HG03066 (cell line): ENCODE results near the gene RAB3A.
A peak's percentile ranks its signal among the peaks of the same experiment; 100 is the strongest.

ENCODE experiments used
- ATAC-seq: cut with Tn5 transposase; IDR thresholded peaks from one replicate; pipeline ENCODE4 v1.9.1; 2021; ENCODE audit warnings: low read depth; ENCODE audit not compliant: unreplicated experiment

RAB3A gene, protein sequence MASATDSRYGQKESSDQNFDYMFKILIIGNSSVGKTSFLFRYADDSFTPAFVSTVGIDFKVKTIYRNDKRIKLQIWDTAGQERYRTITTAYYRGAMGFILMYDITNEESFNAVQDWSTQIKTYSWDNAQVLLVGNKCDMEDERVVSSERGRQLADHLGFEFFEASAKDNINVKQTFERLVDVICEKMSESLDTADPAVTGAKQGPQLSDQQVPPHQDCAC

DNA sequence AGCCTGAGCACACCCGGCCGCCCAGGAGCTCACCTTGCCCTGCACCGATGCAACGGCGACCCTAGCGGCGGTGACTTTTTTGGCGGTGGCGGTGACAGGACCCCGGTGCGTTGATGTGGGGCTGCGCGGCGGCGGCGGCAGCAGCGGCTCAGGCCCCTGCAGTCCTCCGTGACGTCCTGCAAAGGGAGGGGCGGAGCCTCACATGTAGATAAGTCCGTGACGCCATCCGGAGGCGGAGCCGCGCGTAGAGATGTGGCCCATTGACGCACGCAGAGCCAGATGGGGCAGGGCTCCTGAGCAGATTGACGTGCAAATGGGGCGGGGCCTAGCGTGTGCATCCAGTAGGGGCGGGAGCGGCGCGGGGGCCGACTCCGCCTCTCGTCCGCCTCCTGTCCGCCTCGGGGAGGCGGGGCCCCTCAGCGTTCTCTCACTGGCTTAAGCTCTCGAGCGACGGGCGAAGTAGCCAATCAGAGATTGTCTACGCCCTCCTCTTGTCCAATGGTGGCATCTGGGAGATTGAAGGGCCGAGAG is at the start of gene RAB3A:
RAB3A (minus strand) TSS at position 180 of the 531 bp plus-strand sequence. CDS start 1,302 bp downstream, outside the sequence.
- peak; percentile 86 for ATAC-seq

- ATAC-seq = no peak
Observed at GRCh38 chr19:18253130-18253529, 49.3 kb upstream of the RAB3A start.

DNA sequence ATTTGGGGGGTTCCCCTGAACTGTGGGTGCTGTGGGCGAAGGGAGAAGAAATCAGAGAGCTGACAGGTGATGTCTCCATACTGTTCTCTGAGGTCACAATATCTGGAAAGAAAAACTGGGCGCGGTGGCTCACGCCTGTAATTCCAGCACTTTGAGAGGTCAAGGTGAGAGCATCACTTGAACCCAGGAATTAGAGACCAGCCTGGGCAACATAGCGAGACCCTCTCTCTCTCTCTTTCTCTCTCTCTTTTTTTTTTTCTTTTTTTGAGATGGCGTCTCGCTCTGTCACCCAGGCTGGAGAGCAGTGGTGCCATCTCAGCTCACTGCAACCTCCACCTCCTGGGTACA is 48.5 kb upstream of the RAB3A start:
- ATAC-seq = no peak

GRCh38 chr19:18251587-18252369 is 47.9 kb upstream of the RAB3A start:
- no peak for ATAC-seq

DNA sequence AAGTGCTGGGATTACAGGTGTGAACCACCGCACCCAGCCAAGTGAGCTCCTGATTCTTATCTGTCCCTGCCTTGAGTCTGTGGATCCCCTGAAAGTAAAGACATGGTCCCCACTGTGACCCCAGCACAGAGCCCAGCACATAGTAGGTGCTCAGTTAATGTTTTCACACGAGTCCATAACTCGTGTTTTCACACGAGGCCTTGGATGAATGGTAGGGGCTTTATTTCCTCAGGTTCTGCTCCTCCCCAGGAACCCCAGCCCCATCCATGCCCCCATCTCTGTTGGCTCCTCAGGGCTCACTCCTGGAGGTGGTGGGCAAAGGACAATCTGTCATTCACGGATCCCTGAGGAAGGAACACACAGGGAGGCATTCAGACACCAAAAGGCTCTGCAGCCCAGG is 46.0 kb upstream of the RAB3A start:
- no peak for ATAC-seq

DNA sequence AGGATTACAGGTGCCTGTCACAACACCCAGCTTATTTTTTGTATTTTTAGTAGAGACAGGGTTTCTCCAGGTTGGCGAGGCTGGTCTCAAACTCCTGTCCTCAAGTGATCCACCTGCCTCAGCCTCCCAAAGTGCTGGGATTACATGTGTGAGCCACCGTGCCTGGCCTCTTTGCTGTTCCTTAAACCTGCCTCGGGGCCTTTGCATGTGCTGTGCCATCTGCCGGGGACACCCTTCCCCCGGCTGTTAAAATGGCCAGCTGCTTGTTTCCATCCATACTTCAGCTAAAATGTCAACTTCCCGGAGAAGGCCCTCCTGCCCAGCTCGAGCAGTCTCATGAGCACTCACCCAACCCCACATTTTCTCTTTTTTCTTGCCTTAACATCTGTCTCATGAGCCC is 41.5 kb upstream of the RAB3A start:
- ATAC-seq = no peak

GRCh38 chr19:18239303-18239702 is 35.5 kb upstream of the RAB3A start:
- ATAC-seq = no peak

DNA sequence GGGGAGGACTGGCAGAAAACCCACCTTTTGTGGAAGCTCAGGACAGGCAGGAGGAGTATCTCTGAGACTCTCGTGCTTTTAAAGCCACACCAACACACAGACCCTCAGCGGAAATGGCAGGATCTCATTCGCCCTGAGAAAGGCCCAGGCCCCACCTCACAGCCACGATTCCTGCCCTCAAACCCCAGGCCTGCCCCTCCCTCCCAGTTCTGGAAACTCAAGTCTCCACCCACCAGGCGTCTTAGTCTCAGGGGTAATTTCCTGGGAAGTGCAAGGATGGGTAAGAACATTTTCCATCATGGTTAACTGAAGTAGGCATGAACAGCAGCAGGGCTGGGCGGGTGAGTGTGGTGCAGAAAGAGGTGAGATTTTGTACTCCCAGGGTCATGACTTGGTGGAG is 30.4 kb upstream of the RAB3A start:
- ATAC-seq = no peak

DNA sequence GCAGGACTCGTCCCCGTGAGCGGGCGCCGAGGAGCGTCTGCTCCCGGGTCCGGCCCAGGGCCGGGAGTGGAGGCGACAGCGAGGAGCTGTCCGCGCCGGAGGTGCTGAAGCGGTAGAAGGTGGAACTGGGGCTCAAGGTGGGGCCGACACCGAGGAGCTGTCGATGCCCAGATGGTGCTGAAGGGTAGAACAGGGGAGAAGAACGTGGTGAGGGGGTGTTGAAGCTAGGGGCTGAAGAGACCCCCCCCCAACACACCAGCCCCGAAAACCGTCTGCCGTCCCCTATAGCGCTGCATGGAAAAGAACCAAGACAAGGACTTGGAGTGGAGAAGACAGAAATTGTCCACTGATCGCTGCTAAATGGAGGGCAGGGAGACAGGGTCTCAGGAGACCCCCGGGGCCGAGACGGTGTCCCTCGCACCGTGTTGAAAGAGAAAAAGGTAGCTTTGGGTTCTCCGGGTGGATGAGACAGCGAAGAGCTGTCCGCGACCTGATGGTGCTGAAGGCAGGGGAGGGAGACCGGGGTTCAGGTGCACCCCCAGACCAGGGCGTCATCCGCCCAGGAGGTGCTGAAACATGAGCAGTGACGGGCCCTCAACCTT is 29.5 kb upstream of the RAB3A start:
- no peak for ATAC-seq

GRCh38 chr19:18232540-18233223 is 28.8 kb upstream of the RAB3A start:
- ATAC-seq = no peak

GRCh38 chr19:18231775-18232174 is 27.9 kb upstream of the RAB3A start:
- no peak for ATAC-seq

GRCh38 chr19:18230941-18231734 is 27.3 kb upstream of the RAB3A start:
- no peak for ATAC-seq

DNA sequence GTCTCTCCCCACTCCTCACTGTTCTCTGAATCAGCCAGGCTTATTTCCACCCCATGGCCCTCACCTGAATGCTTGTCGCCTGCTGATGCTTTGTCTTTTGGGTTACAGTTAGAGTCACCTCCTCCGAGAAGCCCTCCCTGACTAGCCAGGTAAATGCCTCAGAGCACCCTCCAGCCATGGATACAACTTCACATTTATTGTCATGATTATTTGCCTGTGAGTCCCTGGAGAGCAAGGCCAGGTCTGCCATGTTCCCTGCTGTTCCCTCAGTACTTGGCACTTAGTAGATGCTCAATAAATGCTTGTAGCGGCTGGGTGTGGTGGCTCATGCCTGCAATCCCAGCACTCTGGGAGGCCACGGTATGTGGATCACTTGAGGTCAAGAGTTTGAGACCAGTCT is 26.1 kb upstream of the RAB3A start:
- no peak for ATAC-seq

- no peak for ATAC-seq
Observed at GRCh38 chr19:18229474-18229873, 25.6 kb upstream of the RAB3A start.

GRCh38 chr19:18227781-18228271 is 24.0 kb upstream of the RAB3A start:
- no peak for ATAC-seq

GRCh38 chr19:18226956-18227780 is 23.3 kb upstream of the RAB3A start:
- ATAC-seq = no peak

GRCh38 chr19:18225702-18226468 is 22.0 kb upstream of the RAB3A start, which contains the start of gene PDE4C:
Gene PDE4C, minus strand, starts transcription at chr19:18226438. Its CDS starts 23 bp downstream, at chr19:18226415.
- ATAC-seq = no peak

DNA sequence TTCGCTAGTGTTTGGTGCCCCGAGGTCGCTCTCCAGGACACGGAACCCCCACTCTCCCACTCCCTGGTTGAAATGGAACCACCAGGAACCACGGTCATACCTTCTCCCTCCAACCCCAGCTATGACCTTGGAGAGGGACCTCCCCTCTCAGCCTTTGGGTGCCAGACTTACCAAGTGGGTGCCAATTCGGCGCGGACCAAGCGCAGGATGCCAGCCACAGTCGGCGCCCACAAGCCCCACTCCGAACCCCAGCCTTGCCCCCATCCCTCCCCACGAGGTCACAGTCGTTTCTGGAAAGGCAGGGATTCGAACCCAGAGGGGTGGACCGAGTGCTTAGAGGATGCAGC is 21.5 kb upstream of the RAB3A start:
- no peak for ATAC-seq
